NCI-H345 (cell line): ENCODE data around the gene ANKRD65.
"Not testable (repeated sequence)": the region's sequence is repeated elsewhere in the genome, so short reads cannot be mapped to it uniquely, and the experiment has no call there.

Source experiments
- DNase-seq: peaks from one replicate; lab custom pipeline; 2025; lab: John Stamatoyannopoulos, UW

Gene ANKRD65

GRCh38 chr1:1415751-1416150, 5.3 kb downstream of the ANKRD65 start:
- DNase-seq = no peak

GRCh38 chr1:1412311-1412902, 8.7 kb downstream of the ANKRD65 start:
- not testable (repeated sequence) for DNase-seq

GRCh38 chr1:1411626-1412025, 9.4 kb downstream of the ANKRD65 start:
- no peak for DNase-seq

- DNase-seq = not testable (repeated sequence)
These were observed 10.8 kb downstream of the ANKRD65 start for GRCh38 chr1:1410238-1410637.

- DNase-seq = no peak
These were observed 13.3 kb downstream of the ANKRD65 start for GRCh38 chr1:1407636-1408318.

- DNase-seq = peak; percentile 94
These were observed 14.0 kb downstream of the ANKRD65 start, which contains the start of gene MRPL20 for GRCh38 chr1:1406821-1407635. TSS of gene MRPL20 (minus strand) at chr1:1407293. CDS start at chr1:1407217, 76 bp downstream.

GRCh38 chr1:1406101-1406820, 14.8 kb downstream of the ANKRD65 start:
- no peak for DNase-seq

- no peak for DNase-seq
These were observed 17.4 kb downstream of the ANKRD65 start for GRCh38 chr1:1403653-1404052.

GRCh38 chr1:1402901-1403392, 18.1 kb downstream of the ANKRD65 start:
- not testable (repeated sequence) for DNase-seq

GRCh38 chr1:1402072-1402900, 18.8 kb downstream of the ANKRD65 start:
- peak; percentile 16 for DNase-seq

- DNase-seq = no peak
These were observed 19.5 kb downstream of the ANKRD65 start for GRCh38 chr1:1401457-1402010.

- DNase-seq = no peak
These were observed 20.3 kb downstream of the ANKRD65 start for GRCh38 chr1:1400576-1401456.

- no peak for DNase-seq
These were observed 21.1 kb downstream of the ANKRD65 start for GRCh38 chr1:1399872-1400575.

- peak; percentile 99 for DNase-seq
These were observed 21.7 kb downstream of the ANKRD65 start, which contains the start of gene CCNL2 for GRCh38 chr1:1399187-1399871. TSS of gene CCNL2 (minus strand) at chr1:1399335. CDS start at chr1:1399306, 29 bp downstream.

GRCh38 chr1:1398677-1399186, 22.3 kb downstream of the ANKRD65 start:
- DNase-seq = no peak

GRCh38 chr1:1397839-1398523, 23.1 kb downstream of the ANKRD65 start:
- no peak for DNase-seq

GRCh38 chr1:1395166-1395565, 25.9 kb downstream of the ANKRD65 start:
- no peak for DNase-seq

GRCh38 chr1:1394116-1394515, 27.0 kb downstream of the ANKRD65 start:
- DNase-seq = no peak
